ENCODE results near the gene EFS.

EFS gene, protein sequence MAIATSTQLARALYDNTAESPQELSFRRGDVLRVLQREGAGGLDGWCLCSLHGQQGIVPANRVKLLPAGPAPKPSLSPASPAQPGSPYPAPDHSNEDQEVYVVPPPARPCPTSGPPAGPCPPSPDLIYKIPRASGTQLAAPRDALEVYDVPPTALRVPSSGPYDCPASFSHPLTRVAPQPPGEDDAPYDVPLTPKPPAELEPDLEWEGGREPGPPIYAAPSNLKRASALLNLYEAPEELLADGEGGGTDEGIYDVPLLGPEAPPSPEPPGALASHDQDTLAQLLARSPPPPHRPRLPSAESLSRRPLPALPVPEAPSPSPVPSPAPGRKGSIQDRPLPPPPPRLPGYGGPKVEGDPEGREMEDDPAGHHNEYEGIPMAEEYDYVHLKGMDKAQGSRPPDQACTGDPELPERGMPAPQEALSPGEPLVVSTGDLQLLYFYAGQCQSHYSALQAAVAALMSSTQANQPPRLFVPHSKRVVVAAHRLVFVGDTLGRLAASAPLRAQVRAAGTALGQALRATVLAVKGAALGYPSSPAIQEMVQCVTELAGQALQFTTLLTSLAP
- long read RNA-seq, donor 1, transcript EFS-201 (6 exons, 3,118 nt) = major isoform, 6 of 36 reads
- long read RNA-seq, donor 1, transcript EFS-202 (5 exons, 2,704 nt) = major isoform, 6 of 36 reads
- long read RNA-seq, donor 1, partial matches to known transcripts = 24 of 36 reads
- long read RNA-seq, donor 1, other reads (novel, unspliced or antisense) = 0 of 36 reads
- long read RNA-seq, donor 2, partial matches to known transcripts = 28 of 33 reads
- long read RNA-seq, donor 2, other reads (novel, unspliced or antisense) = 0 of 33 reads
- long read RNA-seq, donor 3, transcript EFS-201 (6 exons, 3,118 nt) = major isoform, 5 of 17 reads
- long read RNA-seq, donor 3, partial matches to known transcripts = 12 of 17 reads
- long read RNA-seq, donor 3, other reads (novel, unspliced or antisense) = 0 of 17 reads
- long read RNA-seq, donor 4, transcript EFS-202 (5 exons, 2,704 nt) = major isoform, 5 of 29 reads
- long read RNA-seq, donor 4, partial matches to known transcripts = 21 of 29 reads
- long read RNA-seq, donor 4, other reads (novel, unspliced or antisense) = 0 of 29 reads
- long read RNA-seq, donor 5, transcript EFS-202 (5 exons, 2,704 nt) = major isoform, 5 of 6 reads
- long read RNA-seq, donor 5, partial matches to known transcripts = 0 of 6 reads
- long read RNA-seq, donor 5, other reads (novel, unspliced or antisense) = 0 of 6 reads
- long read RNA-seq, donor 6, transcript EFS-201 (6 exons, 3,118 nt) = major isoform, 5 of 35 reads
- long read RNA-seq, donor 6, partial matches to known transcripts = 27 of 35 reads
- long read RNA-seq, donor 6, other reads (novel, unspliced or antisense) = 0 of 35 reads
- long read RNA-seq, donor 7 = 0 reads
- long read RNA-seq, donor 8, transcript EFS-201 (6 exons, 3,118 nt) = major isoform, 5 of 23 reads
- long read RNA-seq, donor 8, partial matches to known transcripts = 17 of 23 reads
- long read RNA-seq, donor 8, other reads (novel, unspliced or antisense) = 0 of 23 reads

DNA sequence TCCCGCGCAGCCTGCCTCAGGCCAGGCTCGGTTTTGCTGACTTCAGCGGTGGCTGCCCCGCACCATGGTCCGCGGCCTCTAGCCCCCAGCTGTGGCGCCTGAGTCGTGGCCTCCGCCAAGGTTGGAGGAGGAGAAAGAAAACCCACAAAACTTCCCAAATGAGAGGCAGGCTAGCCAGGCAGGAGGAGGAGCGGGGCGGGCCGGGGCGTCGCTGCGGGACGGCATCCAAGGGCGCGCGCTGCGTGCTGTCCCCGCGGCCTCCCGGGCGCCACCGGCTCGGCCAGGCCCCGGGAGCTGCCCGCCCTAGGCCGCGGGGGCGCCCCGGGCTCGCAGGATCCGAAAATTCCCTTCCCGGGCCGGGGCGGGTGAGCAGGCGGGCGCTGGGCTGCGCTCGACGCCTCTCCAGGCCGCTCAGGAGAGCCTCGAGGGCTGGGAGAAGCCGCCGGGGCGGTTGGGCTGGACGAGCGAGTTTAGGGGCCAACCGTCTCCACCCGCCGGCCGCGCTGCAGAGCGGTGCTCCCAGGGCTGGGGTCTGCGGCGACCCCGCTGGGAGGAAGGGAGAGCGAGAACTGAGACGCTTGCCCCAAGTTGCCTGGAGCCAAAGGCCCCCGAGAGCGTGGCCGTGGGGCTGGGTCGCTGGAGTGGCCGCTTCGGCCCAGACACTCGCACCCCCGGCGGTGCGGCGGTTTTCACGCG lies at the start of gene EFS:
Gene EFS (minus strand): TSS at position 137 of the 696 bp plus-strand sequence. CDS start 147 bp downstream, outside the sequence.
- DNase-seq = peak; percentile 89

DNA sequence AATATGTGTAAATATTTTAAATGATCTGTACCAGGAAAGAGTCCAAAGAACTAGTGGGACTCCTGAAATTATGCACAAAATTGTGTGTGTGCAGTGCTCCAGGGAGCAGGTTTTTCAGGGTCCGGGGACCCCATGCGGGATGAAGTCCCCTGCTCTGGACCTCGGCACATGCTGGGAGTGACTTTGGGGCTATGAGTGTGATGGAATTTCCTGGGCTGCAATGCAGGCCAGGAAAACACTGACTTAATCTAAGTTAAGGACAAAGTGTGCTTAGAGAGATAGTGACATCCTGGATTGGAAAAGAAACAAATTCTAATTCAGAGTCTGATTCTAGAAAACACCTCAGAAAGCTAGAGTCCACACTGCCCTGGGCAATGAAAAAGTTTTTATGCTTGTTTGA lies 49.3 kb upstream of the EFS start:
- DNase-seq = no peak

DNA sequence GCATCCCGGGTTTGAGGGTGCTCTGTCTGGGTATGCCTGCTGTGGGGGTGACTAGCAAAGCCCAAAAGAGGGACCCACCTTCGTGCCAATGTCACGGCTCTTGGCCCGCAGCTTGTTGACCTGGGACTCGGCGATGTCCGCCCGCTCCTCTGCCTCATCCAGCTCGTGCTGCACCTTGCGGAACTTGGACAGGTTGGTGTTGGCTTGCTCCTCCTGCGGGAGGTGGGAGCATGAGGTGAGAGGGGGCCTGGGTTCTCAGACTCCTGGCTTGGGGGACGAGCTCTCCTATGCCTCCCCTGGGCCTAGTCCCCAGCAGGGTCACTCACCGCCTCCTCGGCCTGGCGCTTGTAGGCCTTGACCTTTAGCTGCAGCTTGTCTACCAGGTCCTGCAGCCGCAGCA lies 48.7 kb upstream of the EFS start:
- DNase-seq = no peak

DNA sequence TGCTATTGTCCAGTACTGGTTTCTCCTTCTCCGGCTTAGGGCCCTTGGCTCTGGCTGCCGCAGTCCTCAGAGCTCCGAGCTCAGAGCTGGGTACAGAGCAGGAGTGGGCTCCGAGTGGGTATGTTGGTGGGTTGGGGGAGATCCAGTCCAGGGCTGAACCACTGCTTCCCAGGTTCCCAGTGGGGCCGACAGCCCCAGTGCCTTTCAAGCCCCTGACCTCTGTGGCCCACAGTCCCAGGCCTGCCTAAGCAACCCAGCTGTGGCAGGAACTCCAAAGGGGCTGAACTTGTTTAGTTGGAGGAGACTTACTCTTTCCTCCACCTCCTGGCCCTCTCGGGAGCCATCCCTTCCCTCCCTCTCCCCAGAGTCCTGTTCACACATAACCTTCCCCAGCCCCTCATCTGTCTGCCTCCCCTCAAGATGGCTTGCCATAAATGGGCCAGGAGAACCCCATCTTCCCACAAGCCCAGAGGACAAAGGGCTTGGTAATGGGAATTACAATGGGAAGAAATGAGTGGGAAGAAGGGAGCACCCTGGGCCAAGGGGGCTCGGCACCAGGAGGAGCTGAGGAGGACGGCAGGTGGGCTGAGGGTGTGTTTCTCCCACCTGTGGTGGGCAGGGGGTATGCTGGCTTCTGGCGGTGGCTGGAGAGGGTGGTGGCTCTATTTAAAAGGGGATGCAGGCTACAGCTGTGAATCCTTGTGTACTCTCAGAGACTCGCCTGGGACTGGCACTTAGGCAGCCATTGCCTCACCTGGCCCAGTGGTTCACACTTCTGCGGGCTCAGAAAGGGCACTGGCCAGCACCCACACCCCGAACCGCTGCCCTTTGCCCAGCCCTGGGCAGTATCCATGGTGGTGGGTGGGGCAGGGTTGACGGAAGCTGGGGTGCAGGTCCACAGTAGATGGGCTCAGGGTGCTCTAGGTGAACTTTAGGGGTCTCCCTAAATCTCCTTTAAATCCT lies 46.9 kb upstream of the EFS start:
- no peak for DNase-seq

DNA sequence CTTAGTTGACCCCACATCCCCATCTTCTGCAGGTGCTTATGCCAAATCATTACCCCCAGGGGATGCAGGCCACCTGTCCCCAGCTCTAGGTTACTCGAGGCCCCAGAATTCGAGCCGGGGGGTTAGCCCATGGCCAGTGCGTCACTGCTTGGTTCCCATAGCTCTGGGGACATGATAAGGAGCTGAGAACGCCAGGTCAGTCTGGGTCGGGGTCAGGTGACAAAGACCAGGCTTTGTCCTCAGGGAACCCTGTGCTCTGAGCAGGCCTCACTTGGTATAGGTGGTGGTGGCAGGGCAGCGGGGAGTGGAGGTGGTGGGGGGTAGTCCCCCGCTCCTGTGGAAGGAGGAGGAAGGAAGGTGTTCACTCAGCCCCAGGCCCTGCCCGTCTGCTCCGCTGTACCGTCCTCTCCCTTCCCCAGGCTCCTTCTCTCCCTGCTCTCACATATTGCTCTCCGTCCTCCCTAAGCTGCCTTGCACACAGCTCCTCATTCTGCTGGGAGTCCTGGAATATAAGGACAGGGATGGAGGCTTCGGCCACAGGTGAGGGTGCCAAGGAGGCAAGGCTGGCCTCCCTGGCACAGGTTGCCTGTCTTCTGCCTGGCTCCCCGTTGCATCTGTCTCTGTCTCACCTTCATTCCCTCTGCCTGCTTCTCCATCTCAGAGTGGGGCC lies 45.1 kb upstream of the EFS start:
- DNase-seq = no peak

DNA sequence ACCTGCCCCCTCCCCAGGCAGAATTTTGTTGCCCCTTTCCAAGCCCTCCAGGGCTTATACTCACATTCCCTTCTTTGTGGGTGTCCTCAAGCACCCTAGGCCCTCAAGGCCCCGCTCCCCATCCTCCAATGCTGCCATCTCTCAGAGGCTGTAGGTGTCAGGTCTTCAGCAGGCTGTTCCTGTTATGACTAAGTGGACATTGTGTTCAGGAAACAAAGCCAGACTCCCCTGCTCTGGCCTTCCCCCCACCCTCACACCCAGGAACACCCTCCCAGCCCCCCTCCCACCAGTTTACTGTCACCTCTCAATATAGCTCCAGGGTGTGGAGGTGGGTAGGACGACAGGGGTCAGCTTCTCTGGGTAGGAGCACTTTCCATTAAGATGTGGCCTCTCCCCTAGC lies 44.5 kb upstream of the EFS start:
- DNase-seq = no peak

DNA sequence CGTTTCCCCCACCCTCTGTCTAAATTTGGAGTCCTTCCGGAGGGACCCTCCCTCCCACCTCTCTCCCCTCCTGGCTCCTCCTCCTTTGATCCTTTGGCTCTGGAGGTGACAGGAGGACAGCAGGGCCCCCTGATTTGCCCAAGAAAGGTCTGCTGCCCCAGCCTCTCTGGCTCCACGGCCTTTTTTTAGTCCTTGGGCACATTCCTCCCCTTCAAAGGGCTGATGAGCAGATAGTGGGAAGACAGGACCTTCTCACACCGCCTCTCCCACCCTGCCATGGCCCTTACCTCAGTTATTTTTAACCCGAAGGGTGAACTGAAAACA lies 43.3 kb upstream of the EFS start:
- DNase-seq = no peak

DNA sequence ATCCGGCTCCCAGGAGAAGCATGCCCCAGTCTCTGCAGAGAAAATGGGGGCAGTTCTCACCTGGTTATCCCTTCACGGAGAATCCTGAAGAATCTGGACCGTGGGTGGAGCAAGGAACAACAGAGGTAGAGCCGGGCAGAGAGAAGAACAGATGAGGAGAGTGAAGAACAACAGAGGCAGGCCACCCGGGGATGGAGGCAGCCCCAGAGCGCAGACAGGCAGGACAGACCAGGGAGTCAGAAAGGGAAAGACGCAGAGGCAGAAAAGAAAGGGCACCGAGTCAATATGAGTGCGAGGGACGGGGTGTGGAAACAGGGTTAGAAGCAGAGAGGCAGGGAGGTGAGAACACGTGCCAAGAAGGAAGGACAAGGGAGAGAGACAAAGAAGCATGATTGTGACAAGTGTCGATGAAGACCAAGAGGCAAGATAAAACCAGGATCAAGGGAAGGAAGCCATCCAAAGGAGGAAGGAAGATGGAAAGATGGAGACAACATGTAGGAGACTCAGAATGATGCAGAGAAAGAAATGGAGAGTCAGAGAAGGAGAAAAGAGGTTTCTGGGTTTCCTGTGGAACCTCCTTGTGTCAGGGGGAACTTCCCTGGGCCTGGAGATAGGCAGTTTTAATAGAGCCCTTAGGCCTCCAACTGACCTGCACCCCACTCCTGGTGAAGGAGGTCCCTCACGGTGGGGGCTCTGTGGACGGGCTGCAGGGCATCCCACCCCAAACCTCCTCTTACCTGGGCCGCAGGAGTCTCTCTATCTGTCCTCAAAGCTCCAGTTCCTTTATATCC lies 42.7 kb upstream of the EFS start, which contains the start of gene MYH6:
Gene MYH6 (minus strand): TSS at position 758 of the 791 bp plus-strand sequence. CDS start 1,050 bp downstream, outside the sequence.
- no peak for DNase-seq

DNA sequence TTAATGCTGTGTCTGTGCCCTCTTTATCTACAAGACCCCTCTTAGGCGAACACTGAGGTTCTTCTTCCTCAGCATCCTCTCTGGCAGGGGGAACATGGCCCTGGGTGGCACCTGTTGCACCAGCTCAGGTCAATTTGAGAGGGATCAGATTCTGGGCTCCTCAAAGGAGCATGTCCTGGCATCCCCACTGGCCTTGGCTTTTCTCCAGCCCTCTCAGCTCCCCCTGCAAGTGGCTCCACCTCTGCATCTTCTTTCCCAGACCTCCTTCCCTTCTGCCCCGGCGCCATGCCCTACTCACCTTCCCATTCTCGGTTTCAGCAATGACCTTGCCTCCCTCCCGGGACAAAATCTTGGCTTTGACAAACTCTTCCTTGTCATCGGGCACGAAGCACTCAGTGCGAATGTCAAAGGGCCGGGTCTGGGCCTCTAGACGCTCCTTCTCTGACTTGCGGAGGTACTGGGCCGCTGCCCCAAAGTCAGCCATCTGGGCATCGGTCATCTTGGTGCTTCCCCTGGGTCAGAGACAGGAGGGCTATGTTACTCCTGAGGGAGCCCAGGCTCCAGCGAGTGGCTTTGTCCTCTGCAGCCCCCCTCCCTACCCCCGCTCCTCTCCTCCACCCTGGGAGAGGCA lies 41.9 kb upstream of the EFS start:
- DNase-seq = no peak

DNA sequence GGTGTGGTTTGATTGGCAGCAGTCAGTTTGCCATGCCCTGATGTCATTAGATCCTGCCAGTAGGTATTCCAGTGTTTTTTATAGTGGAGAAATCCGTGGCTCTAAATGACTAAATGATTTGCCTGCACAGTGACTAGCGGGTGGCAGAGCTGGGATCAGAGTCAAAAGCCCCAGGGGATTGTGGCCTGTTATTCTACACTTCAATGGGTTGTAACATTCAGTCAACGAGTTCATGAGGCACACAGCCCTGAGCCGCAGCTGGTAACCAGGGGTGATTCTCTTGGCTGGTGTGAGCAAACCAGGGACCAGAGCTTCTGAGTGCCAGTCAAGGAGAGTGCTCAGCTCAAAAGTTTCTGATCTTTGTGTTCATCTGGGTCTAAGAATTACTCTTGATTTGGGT lies 41.3 kb upstream of the EFS start:
- no peak for DNase-seq

DNA sequence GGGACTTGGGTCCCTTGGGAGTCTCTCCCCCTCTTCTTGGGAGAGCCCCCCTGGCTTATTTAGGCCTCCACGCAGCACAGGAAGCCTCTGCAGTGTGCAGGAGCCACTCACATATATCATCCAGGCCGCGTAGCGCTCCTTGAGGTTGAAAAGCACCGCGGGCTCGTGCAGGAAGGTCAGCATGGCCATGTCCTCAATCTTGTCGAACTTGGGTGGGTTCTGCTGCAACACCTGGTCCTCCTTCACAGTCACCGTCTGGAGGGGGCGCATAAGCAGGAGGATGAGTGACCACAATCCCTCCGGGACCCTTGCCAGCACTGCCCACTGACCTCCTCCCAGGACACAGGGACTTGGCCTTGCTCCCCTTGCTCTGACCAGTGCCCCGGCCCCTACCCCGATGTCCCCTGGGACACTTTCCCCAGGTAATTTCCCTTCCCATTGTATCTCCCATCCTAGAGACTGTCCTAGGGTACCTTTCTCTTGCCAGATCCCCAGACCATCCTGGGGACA lies 40.6 kb upstream of the EFS start:
- no peak for DNase-seq

DNA sequence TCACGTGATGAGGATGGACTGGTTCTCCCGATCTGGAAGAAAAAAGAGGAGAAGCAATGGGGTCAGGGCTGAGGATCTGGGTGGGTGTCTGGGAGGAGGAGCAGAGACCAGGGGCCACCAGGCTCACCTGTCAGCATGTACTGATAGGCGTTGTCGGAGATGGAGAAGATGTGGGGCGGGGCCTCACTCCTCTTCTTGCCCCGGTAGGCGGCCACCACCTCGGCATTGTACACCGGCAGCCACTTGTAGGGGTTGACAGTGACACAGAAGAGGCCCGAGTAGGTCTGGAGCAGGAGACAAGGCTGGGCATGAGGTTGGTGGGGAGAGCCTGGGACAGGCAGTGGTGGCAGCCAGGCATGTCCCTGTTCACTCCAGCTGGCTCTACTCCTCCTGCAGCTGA lies 40.1 kb upstream of the EFS start:
- no peak for DNase-seq

DNA sequence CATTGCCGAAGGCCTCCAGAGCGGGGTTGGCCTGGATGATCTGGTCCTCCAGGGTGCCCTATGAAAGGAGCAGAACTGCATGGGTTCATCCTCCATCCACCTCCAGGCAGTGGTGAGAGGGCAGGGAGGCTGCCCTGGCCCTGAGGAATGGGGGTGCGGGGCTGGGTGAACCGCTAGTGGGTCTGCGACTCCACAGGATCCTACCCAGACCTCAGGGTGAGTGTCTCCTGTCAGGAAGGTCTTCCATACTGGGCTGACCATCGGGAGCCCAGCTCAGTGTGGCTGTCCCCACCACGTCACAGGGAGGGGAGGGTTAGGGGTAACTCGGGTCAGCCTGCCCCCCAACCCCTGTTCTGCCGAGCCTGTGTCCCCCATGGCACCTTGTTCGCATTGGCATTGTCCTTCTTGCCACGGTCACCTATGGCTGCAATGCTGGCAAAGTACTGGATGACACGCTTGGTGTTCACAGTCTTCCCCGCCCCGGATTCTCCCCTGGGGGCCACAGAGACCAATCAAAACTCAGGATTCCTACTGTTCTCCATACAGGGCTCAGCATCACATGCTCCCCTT lies 39.4 kb upstream of the EFS start:
- DNase-seq = no peak

DNA sequence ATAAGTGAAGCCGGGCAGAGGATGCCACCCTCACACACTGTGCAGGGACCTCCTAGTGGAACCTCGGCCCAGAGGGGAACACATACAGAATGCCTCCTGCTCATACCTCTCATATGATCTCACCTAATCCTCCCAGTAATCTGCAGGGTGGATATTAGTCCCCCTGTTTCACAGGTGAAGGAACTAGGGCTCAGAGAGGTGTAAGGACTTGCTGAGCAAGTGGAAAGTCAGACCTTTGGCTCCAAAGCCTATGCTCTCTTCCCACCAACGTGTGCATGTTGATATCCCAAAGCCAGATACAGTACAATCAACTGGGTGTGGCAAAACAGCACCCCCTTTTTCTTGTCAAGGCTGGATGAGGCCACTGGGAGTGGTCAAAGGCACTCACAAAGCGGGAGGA lies 38.9 kb upstream of the EFS start:
- no peak for DNase-seq

DNA sequence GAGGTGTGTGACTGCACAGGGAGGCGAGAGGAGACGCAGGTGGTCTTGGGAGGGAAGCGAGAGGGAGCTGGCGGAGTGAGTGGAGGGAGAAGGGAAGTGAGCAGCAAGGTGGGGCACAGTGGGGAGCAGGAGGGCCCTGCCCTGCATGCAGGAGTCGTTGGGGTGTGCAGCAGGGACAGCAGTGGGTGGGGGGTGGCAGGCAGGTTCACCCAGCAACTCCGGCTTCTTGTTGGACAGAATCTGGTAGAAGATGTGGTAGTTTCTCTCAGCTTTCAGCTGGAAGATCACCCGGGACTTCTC lies 38.1 kb upstream of the EFS start:
- no peak for DNase-seq

DNA sequence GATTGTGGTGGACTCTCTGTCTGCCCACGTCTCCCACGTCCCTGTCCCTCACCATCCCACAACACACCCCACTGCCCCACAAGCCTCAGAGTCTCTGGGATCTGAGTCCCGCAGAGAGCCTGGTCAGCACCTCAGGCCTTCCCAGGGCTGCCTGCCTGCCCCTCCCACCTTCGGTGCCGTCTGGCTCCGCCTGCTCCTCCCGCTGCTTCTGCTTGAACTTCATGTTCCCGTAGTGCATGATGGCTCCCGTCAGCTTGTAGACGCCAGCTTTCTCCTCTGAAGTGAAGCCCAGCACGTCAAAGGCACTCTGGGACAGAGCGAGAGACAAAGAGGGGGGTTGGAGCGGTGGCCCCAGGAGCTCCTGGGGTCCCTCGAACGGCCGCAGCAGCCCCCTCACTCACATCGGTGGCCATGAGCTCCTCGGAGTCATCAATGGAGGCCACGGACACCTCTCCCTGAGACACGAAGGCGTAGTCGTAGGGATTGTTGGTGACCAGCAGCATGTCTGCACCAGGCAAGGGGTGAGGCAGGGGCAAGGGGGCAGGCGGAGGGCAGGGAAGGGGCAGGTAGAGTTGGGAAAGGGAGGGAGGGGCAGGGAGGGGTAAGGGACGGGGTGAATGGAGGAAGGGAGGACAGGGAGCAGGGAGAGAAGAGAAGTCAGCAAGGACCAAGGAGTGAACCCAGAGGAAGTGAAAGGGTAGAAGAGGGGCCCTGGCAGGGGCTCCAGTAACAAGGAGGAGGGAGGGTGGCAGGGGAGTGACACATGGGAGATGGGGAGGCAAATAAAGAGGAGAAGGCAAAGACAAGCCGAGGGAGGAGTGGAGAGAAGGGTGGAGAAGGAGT lies 37.5 kb upstream of the EFS start:
- no peak for DNase-seq

DNA sequence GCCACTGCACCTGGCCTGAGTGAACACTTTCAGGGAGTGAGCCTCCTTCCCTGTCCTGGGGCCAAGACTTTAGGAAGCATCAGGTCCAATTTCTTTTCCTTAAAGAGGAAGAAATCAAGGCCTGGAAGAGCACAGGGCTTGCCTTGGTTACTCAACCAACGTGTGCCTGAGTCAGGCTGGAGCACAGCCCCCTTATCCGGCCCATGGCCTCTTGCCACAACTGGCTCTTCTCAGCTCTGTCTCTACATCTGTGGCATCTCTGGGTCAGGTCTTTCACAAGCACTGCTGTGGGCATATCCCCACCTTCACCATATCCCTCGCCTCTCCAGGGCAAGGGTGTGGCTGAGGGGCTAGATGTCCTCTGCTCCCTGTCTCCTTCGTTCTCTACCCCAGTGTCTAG lies 36.3 kb upstream of the EFS start:
- DNase-seq = no peak
